ENCODE data around the gene SAMD1. TPM values are rescaled to one million over a fixed set of nuclear protein-coding genes. Genes with fewer than 3 reads are reported as not detected.

SAMD1 gene
- total and polyA plus RNA-seq, 2 of the 8 experiments (the other 6 are each of a cell fraction or from before 2014, with no cell fraction given), result 40.0 to 100 TPM

- Histone ChIP-seq H3K4me3 (ENCODE audit: extremely low read depth in 1 of 4, insufficient read depth in 2 of 4, low read depth in 3 of 4, low read length in 4 of 4) (no peak overlapping the region), H4K5ac (ENCODE audit: insufficient read length, low read depth, low read length) (no peak overlapping the region), H3K79me1 (ENCODE audit: low read depth, low read length) (no peaks in the 10 kb centered on the region), H3K27me3 (replicated peaks in 1 of 4; ENCODE audit: control insufficient read depth in 3 of 4, extremely low read depth in 1 of 4, insufficient read depth in 3 of 4, low read length in 3 of 4) (peaks cover 7 to 32% (median 17%) of the 10 kb centered on the region in 4 experiments), H3K14ac (ENCODE audit: insufficient read length) (no peak overlapping the region), H3K79me2 (ENCODE audit: control insufficient read depth in 1 of 2, insufficient read depth in 2 of 2, low read length in 2 of 2) (no peaks in the 10 kb centered on the region), H2BK5ac (ENCODE audit: low read depth, low read length) (no peak overlapping the region), H3K4ac (replicated peaks; ENCODE audit: insufficient read length, low read depth, low read length) (no peak overlapping the region), H4K20me1 (replicated peaks in 1 of 2; ENCODE audit: control insufficient read depth in 1 of 2, insufficient read depth in 2 of 2, low read length in 2 of 2) (no peaks in the 10 kb centered on the region), H3K23me2 (ENCODE audit: low read depth, low read length) (peaks cover 12% of the 10 kb centered on the region; the same call in 1 of the 2 replicates), H2BK20ac (ENCODE audit: low read length) (no peak overlapping the region), H2BK120ac (replicated peaks; ENCODE audit: low read depth, low read length) (no peak overlapping the region), H3K9ac (replicated peaks in 1 of 4; ENCODE audit: extremely low read depth in 1 of 4, low read depth in 3 of 4, low read length in 3 of 4) (no peak overlapping the region), H3K56ac (replicated peaks; ENCODE audit: insufficient read length, low read depth, low read length) (no peak overlapping the region), H3K9me3 (ENCODE audit: insufficient read depth in 2 of 2, low read depth in 1 of 2, low read length in 1 of 2) (no peaks in the 10 kb centered on the region), H4K8ac (ENCODE audit: extremely low read depth, insufficient read depth, low read length) (no peak overlapping the region), H2AK5ac (ENCODE audit: low read depth, low read length) (no peak overlapping the region), H3K23ac (ENCODE audit: insufficient read length) (no peak overlapping the region), H3K27ac (ENCODE audit: low read depth, low read length) (no peak overlapping the region), H3K18ac (ENCODE audit: extremely low read depth, low read length) (no peak overlapping the region), H2AFZ (ENCODE audit: low read length) (no peak overlapping the region), H4K91ac (replicated peaks; ENCODE audit: insufficient read length, low read length) (no peak overlapping the region), H2BK15ac (ENCODE audit: low read length) (no peak overlapping the region), H2BK12ac (ENCODE audit: low read depth, low read length) (no peak overlapping the region), H3K4me1 (replicated peaks in 1 of 4; ENCODE audit: control insufficient read depth in 3 of 4, insufficient read depth in 4 of 4, low read length in 3 of 4) (peaks cover 3 to 13% (median 8%) of the 10 kb centered on the region in 4 experiments; a peak in 6 of 7 replicates), H3K4me2 (ENCODE audit: insufficient read depth in 1 of 2, low read depth in 2 of 2, low read length in 2 of 2) (no peak overlapping the region), H3K36me3 (ENCODE audit: control insufficient read depth in 2 of 4, insufficient read depth in 4 of 4, low read length in 3 of 4) (no peaks in the 10 kb centered on the region)
- ChIA-PET POLR2A (ENCODE audit: partially characterized antibody) (no interaction called here), CTCF (ENCODE audit: partially characterized antibody) (interaction anchor here (0.6 to 11.2 kb wide), 6 partner anchors 19 to 177 kb away, joined by 3 to 75 read pairs (median 4); partner anchors contain the start of genes IL27RA and PALM3)
- DNase-seq (ENCODE audit: low read depth in 1 of 2, low spot score in 2 of 2) (no peak), FAIRE-seq (no peak)
- TF ChIP-seq TEAD4 (IDR thresholded peaks at IDR 0.05; ENCODE audit: low read depth, low read length) (no peak), CBX8 (IDR thresholded peaks at IDR 0.05; ENCODE audit: borderline replicate concordance, low read depth, low read length) (no peak), SAP30 (IDR thresholded peaks at IDR 0.05; ENCODE audit: insufficient read depth, insufficient replicate concordance, low read length) (no peak), TAF1 (IDR thresholded peaks at IDR 0.05; ENCODE audit: low read depth, low read length) (no peak), CEBPB (IDR thresholded peaks at IDR 0.05; ENCODE audit: low read depth, low read length) (no peak), BACH1 (IDR thresholded peaks at IDR 0.05; ENCODE audit: low read length) (no peak), MAFK (IDR thresholded peaks at IDR 0.05; ENCODE audit: low read depth, low read length) (no peak), KDM4A (IDR thresholded peaks at IDR 0.05; ENCODE audit: low read depth, low read length, severe bottlenecking) (no peak), POLR2A (IDR thresholded peaks at IDR 0.05; ENCODE audit: control extremely low read depth in 1 of 2, low read depth in 2 of 2, low read length in 2 of 2) (no peak)
- 84% methylated on average over 2 of the region's 2 CpGs; no CpG with 5 or more reads in 1 of the 2 experiments for WGBS, 2 experiments (ENCODE audit: extremely low coverage in 1 of 2, insufficient coverage in 1 of 2, insufficient read length in 1 of 2, insufficient replicate concordance in 2 of 2, low coverage in 1 of 2, low lambda C conversion rate in 2 of 2, missing lambda C conversion rate in 1 of 2)
These were observed 12.1 kb downstream of the SAMD1 start for GRCh38 chr19:14078411-14078810.
